Right renal pelvis (tissue), 4 donors: ENCODE data around the gene TSC22D1. TPM values are rescaled to one million over a fixed set of nuclear protein-coding genes. Genes with fewer than 3 reads are reported as not detected.

Experiments used
- DNase-seq, 4 donors: peaks; one replicate each; pipeline ENCODE4 v3.0.0-alpha.2; 2013; ENCODE audit warnings: low read depth in 4 of 4, low spot score in 3 of 4, missing footprints in 1 of 4
- polyA plus RNA-seq, 4 donors: library from polyadenylated mRNA; unstranded; fragments of 120-200 nt; gene quantifications; one replicate each; pipeline ENCODE4 v1.2.1, GENCODE V29; 2013; ENCODE audit not compliant: insufficient read length in 4 of 4

The TSC22D1 gene
- polyA plus RNA-seq, 4 donors: 253 to 271 (median 260) TPM

DNA sequence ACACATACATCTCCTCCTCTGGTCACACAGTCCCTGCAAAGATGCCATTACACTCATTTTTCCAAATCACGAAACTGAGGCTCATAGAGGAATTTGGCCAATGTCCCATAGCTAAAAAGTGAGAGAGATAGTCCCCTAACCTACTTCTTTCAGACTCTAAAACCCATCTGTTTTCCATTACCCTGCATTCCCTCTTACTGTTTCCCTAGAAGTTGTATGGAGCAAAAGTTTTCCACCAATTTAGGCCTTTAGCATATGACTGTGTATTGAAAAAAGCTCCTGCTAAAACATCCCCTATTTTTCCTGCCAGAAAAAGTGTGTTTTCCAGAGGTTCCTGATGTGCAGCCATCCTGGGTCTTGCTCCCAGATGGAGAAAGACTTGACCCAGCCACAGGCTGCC, 186.3 kb downstream of the TSC22D1 start:
- no peak for DNase-seq

- DNase-seq: no peak
Observed at GRCh38 chr13:44389060-44389666, 187.0 kb downstream of the TSC22D1 start.

DNA sequence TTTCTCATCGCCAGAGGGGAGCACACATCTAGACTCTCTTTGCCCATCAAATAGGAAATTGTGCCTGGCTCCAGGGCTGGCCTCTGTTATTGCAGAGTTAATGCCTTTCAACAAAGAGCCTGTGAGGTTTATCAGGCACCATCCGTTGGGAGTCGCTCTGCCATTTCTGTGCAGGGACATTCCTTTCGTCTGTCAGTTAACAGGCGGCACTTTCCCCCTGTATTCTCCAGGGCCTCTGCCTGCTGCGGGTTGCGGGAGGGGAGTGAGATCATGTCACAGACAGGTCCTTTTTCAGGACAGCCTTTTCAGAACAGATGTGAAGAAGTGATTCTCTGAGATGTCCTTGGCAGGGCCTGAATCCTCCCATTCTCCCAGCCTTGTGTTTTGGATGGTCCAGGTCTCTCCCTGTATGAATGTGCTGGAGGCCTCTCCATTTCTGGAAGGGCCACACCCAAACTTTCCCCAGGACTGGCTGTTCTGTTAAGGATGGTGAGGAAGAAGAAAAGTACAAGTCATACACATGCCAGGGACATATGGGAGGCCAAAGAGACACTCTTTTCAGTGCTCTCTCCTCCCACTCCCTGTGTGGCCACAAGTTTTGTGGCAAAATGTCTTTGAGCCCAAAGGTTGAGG, 187.6 kb downstream of the TSC22D1 start:
- no peak for DNase-seq

GRCh38 chr13:44386913-44387556, 189.1 kb downstream of the TSC22D1 start:
- DNase-seq: no peak

GRCh38 chr13:44385847-44386246, 190.3 kb downstream of the TSC22D1 start:
- no peak for DNase-seq

- no peak for DNase-seq
Observed at GRCh38 chr13:44385401-44385800, 190.7 kb downstream of the TSC22D1 start.

DNA sequence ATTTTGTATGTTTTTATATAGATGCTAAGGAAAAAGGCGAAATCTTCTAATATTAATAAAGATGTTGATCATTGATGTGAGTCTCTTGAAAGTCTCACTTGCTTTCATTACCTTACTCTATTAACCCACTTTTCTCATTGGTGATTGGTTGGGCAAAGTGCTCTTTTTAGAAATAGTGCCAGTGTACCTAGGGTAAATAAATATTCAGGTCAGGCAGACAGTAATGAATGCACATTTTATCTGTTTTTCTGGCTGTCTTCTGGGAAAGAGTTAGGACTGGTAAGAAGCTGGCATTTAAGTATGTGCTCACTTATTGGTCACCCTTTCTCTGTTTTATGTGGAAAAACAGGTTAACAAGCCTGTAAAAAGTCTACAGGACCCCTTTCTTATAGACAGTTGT, 191.4 kb downstream of the TSC22D1 start:
- no peak for DNase-seq

DNA sequence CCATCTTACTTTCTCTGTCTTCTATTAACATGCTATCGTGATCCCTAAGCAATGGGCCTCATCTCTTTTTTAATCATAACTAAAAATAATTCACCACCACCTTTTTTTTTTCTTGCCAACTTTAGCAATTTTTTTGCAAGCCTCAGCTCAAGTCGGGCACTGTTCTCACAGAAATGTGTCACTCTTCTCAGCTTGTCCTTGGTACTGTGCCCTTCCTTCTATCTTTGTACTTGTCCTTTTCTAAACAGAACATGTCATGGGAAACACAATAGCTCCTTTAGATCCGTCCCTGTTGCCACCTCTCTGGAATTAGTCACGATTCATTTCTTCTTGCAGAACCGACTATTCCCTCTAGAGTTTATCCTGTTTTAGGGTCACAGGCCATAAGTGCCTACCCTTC, 192.2 kb downstream of the TSC22D1 start:
- no peak for DNase-seq

DNA sequence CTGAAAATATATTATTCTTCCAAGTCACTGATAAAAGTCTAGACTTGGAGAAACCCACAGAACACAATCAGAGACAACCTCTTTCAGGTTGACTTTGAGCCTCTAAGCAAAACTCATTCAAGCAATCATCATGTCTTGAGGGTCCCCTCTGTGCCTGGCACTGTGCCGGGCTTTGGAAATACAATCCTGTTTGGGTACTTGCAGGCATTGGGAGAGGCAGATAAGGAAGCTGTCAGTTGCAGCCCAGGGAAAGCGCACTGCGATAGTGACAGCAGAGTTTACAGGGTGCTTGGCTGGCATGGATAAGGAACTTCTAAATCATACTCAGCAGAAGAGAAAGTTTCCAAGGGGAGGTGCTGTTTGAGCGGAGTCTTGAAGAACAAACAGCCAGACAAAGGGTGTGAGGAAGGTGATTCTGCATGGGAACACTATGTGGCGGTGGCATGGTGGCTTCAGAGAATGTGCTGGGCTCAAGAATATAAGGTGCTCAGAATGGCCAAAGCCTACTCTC, 193.4 kb downstream of the TSC22D1 start:
- DNase-seq: no peak

Other genes with a start within 250 kb of the TSC22D1 start
- gene SERP2, start 202.5 kb downstream of the TSC22D1 start, polyA plus RNA-seq: 10 to 100 TPM in 3 of 4 donors, 1 to 10 TPM in 1; 9.9 to 10.5 (median 10.2) TPM